ENCODE results near the gene HIPK1. TPM values are rescaled to one million over a fixed set of nuclear protein-coding genes. Genes with fewer than 3 reads are reported as not detected.

The HIPK1 gene
- total RNA-seq, 1 experiment from 2014 or later = 41.5 TPM

DNA sequence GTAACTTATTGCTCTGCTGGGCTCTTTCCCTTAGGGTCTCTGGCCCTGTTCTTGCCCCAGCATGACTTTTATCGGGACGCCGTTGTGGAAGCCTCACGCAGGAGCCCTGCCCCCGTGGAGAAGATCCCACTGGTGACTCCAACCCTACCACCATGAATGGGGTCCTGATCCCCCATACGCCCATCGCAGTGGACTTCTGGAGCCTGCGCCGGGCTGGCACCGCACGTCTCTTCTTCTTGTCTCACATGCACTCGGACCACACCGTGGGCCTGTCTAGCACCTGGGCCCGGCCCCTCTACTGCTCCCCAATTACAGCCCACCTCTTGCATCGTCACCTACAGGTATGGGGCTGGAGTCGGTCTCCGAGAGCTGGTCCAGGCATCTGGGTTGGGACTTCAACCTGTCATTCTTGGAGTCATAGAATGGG lies 23.7 kb upstream of the HIPK1 start:
- peak overlapping the region; percentile 84 to 93 for H3K4me3 ChIP-seq (ENCODE audit: low read depth in 2 of 2, low read length in 2 of 2)
- no peak for DNase-seq (ENCODE audit: low read depth, low spot score)
- H3K9me3 ChIP-seq (ENCODE audit: control insufficient read depth, insufficient read depth, low read depth, low read length) = no peaks in the 10 kb centered on the region
- in situ Hi-C loops (cut with HindIII; ENCODE audit: low pct_unique_long_range_greater_than_20kb, low sequenced_read_pairs) = no loop called here
- TF ChIP-seq, protein P1, sequence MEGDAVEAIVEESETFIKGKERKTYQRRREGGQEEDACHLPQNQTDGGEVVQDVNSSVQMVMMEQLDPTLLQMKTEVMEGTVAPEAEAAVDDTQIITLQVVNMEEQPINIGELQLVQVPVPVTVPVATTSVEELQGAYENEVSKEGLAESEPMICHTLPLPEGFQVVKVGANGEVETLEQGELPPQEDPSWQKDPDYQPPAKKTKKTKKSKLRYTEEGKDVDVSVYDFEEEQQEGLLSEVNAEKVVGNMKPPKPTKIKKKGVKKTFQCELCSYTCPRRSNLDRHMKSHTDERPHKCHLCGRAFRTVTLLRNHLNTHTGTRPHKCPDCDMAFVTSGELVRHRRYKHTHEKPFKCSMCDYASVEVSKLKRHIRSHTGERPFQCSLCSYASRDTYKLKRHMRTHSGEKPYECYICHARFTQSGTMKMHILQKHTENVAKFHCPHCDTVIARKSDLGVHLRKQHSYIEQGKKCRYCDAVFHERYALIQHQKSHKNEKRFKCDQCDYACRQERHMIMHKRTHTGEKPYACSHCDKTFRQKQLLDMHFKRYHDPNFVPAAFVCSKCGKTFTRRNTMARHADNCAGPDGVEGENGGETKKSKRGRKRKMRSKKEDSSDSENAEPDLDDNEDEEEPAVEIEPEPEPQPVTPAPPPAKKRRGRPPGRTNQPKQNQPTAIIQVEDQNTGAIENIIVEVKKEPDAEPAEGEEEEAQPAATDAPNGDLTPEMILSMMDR (IDR thresholded peaks at IDR 0.05) = peak; percentile 4
- no peak for TF ChIP-seq TCF7L2 (IDR thresholded peaks at IDR 0.05; ENCODE audit: low read depth, low read length)
- peaks cover 2% of the 10 kb centered on the region; the same call in 1 of the 2 replicates for H3K36me3 ChIP-seq (ENCODE audit: control insufficient read depth, insufficient read depth, low read length)
- ATAC-seq = peak; percentile 8
- ChIA-PET POLR2A (interaction anchor here (0.6 kb wide), 1 partner anchor 146 kb away, joined by 9 read pairs; the partner anchor contains the start of gene PHTF1), CTCF (no interaction called here)
- H3K4me1 ChIP-seq (ENCODE audit: control insufficient read depth, insufficient read depth, low read length) = peaks cover 4% of the 10 kb centered on the region
- BruUV-seq (replicated peaks) = no TSS peak
- H3K27me3 ChIP-seq (ENCODE audit: control insufficient read depth, insufficient read depth, low read length) = no peaks in the 10 kb centered on the region
- intact Hi-C loops (cut with micrococcal nuclease; ENCODE audit: unreplicated experiment) = loop anchor here (2.0 to 10.0 kb wide), 2 partner anchors 25 to 71 kb away; no protein-coding TSS in a partner anchor
- H3K27ac ChIP-seq (ENCODE audit: low read length) = peak overlapping the region; percentile 87

DNA sequence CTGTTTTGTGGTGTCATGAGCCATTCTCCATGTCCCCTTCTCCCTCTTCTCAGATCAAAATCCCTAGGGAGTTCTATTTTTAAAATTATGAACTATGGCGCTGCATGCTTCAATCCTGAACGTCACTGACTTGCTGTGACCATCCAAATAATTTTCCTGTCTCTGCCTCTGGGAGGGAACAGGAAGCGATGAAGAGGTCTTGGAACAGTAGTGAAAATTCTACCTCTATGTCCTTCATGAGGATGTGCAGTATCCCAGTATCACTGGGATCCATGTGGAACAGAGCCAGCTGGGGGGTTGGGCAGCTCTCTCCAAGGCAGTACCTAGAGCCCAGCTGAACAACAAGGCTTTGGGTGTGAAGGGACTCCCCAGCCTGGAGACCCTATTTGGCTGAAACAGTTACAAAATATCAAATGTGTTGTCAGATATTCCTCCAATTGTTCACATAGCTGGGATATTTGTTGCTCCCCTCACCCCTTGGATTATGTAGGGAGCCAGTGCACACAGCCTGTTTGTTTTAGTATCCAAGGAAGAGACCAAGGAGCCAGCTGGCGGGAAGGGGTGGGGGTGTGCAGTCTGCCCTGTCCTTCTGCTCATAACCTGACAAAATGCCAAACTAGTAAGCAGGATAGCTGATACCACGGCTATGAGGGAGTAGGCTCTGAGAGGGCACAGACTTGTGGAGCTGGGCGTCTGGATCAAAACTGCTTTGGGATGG lies 16.4 kb upstream of the HIPK1 start:
- no peak for DNase-seq (ENCODE audit: low read depth, low spot score)
- no peak for ATAC-seq
- BruUV-seq (replicated peaks) = no TSS peak
- Histone ChIP-seq H3K9me3 (ENCODE audit: control insufficient read depth, insufficient read depth, low read depth, low read length) (no peaks in the 10 kb centered on the region), H3K4me1 (ENCODE audit: control insufficient read depth, insufficient read depth, low read length) (no peaks in the 10 kb centered on the region), H3K36me3 (ENCODE audit: control insufficient read depth, insufficient read depth, low read length) (no peaks in the 10 kb centered on the region), H3K4me3 (ENCODE audit: low read depth in 2 of 2, low read length in 2 of 2) (no peak overlapping the region), H3K27me3 (ENCODE audit: control insufficient read depth, insufficient read depth, low read length) (no peaks in the 10 kb centered on the region), H3K27ac (ENCODE audit: low read length) (no peak overlapping the region)
- CTCF ChIA-PET = no interaction called here
- in situ Hi-C loops (cut with HindIII; ENCODE audit: low pct_unique_long_range_greater_than_20kb, low sequenced_read_pairs) = no loop called here
- POLR2A ChIA-PET = interaction anchor here (0.6 kb wide), 1 partner anchor 14 kb away, joined by 3 read pairs; no protein-coding TSS in a partner anchor
- TF ChIP-seq, protein P1 (IDR thresholded peaks at IDR 0.05) = no peak
- TF ChIP-seq POLR2AphosphoS5 (IDR thresholded peaks at IDR 0.05; ENCODE audit: low read depth, low read length) = no peak
- intact Hi-C loops (cut with micrococcal nuclease; ENCODE audit: unreplicated experiment) = no loop called here

GRCh38 chr1:113913312-113913668 lies 15.8 kb upstream of the HIPK1 start:
- DNase-seq (ENCODE audit: low read depth, low spot score) = no peak
- intact Hi-C loops (cut with micrococcal nuclease; ENCODE audit: unreplicated experiment) (no loop called here), in situ Hi-C loops (cut with HindIII; ENCODE audit: low pct_unique_long_range_greater_than_20kb, low sequenced_read_pairs) (no loop called here)
- H3K4me1 ChIP-seq (ENCODE audit: control insufficient read depth, insufficient read depth, low read length) = no peaks in the 10 kb centered on the region
- H3K36me3 ChIP-seq (ENCODE audit: control insufficient read depth, insufficient read depth, low read length) = no peaks in the 10 kb centered on the region
- no TSS peak for BruUV-seq (replicated peaks)
- no peak overlapping the region for H3K4me3 ChIP-seq (ENCODE audit: low read depth in 2 of 2, low read length in 2 of 2)
- H3K9me3 ChIP-seq (ENCODE audit: control insufficient read depth, insufficient read depth, low read depth, low read length) = no peaks in the 10 kb centered on the region
- ChIA-PET CTCF (no interaction called here), POLR2A (interaction anchor here (0.6 kb wide), 1 partner anchor 14 kb away, joined by 3 read pairs; no protein-coding TSS in a partner anchor)
- TF ChIP-seq POLR2AphosphoS5 (IDR thresholded peaks at IDR 0.05; ENCODE audit: low read depth, low read length) (no peak), SIN3A (IDR thresholded peaks at IDR 0.05; ENCODE audit: borderline replicate concordance, insufficient read depth, low read depth, low read length) (no peak), TCF7L2 (IDR thresholded peaks at IDR 0.05; ENCODE audit: low read depth, low read length) (no peak), REST (IDR thresholded peaks at IDR 0.05; ENCODE audit: insufficient read depth in 1 of 2, low read depth in 2 of 2, low read length in 1 of 2) (no peak)
- TF ChIP-seq, protein P1 (IDR thresholded peaks at IDR 0.05) = no peak
- no peaks in the 10 kb centered on the region for H3K27me3 ChIP-seq (ENCODE audit: control insufficient read depth, insufficient read depth, low read length)
- no peak overlapping the region for H3K27ac ChIP-seq (ENCODE audit: low read length)
- no peak for ATAC-seq

Data from Panc1 (cell line).